ENCODE results near the gene CREB1.
"Not testable (repeated sequence)": the region's sequence is repeated elsewhere in the genome, so short reads cannot be mapped to it uniquely, and the experiment has no call there.

The CREB1 gene

DNA sequence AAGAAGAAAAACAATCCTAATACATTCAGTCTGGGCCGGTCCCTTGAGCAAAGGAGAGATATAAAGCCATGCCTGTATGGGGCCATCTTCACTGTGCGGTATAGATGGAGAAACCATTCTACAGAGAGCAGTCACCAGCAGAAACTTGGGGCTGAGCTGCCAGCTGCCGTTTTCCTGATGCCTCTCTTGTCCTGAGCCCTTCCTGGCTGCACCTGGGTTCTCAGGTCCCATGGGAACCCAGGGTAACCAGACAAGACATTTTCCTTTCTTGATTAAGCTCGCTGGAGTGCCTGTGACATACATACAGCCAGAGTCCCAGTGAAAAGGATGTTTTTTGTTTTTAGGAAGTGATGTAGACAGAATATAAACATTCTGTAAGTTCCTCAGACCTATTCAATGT is 100.7 kb downstream of the CREB1 start:
- no peaks in the 10 kb centered on the region for H3K36me3 ChIP-seq (ENCODE audit: control insufficient read depth, insufficient read depth, low read length)
- no peak overlapping the region for H3K27ac ChIP-seq (ENCODE audit: low read length)
- no peaks in the 10 kb centered on the region for H3K27me3 ChIP-seq (ENCODE audit: control insufficient read depth, insufficient read depth, low read length)
- no peak overlapping the region for H3K4me3 ChIP-seq (ENCODE audit: low read length)
- no CpG with 5 or more reads among the region's 4 CpGs for WGBS (ENCODE audit: insufficient coverage, insufficient read length)
- DNase-seq (ENCODE audit: low read depth, low spot score), result no peak
- H3K9me3 ChIP-seq (ENCODE audit: control insufficient read depth, insufficient read depth, low read length), result no peaks in the 10 kb centered on the region
- no peaks in the 10 kb centered on the region; the same call in 1 of the 2 replicates for H3K4me1 ChIP-seq (ENCODE audit: control insufficient read depth, insufficient read depth, low read length)

DNA sequence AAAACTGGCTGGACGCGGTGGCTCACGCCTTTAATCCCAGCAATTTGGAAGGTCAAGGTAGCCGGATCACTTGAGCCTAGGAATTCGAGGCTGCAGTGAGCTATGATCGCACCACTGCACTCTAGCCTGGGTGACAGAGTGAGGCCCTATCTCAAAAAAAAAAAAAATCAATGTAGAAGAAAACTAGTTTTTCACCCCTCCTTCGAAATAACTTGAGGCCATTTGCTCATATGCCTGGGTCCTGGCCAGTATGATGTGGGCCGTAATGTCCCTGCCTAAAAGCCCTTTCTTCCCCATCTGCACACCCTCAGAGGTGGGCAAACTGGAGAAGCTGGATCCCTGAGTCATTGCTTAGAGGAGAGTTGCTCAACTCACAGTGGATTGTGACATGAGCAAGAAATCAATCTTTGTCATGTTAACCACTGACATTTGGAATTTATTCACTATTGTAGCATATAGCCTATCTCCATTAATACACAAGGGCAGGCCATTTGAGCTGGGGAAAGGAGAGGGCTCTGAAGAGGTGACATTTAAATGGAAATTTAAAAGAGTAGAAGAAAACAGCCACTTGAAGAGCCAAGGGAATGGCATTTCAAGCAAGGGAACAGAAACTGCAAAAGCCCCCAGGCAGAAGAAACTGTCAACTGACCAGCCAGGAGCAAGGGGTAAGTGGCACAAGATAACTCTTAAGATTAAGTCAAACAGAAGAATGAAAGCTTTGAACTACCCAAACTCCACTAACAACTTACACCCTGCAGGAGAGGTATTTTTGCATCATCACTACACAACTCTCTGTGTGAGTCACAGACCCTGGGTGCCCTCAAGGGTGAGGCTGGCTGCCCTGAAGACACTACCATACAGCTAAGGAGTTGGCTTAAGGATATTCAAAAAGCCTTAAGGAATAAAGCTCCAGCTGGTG is 103.1 kb downstream of the CREB1 start:
- H3K4me1 ChIP-seq (ENCODE audit: control insufficient read depth, insufficient read depth, low read length), result no peaks in the 10 kb centered on the region; the same call in none of the 2 replicates
- H3K27me3 ChIP-seq (ENCODE audit: control insufficient read depth, insufficient read depth, low read length), result no peaks in the 10 kb centered on the region
- H3K4me3 ChIP-seq (ENCODE audit: low read length), result no peak overlapping the region
- no peaks in the 10 kb centered on the region; the same call in 1 of the 2 replicates for H3K9me3 ChIP-seq (ENCODE audit: control insufficient read depth, insufficient read depth, low read length)
- no CpG with 5 or more reads among the region's 8 CpGs for WGBS (ENCODE audit: insufficient coverage, insufficient read length)
- no peaks in the 10 kb centered on the region for H3K36me3 ChIP-seq (ENCODE audit: control insufficient read depth, insufficient read depth, low read length)
- no peak for DNase-seq (ENCODE audit: low read depth, low spot score)
- no peak overlapping the region for H3K27ac ChIP-seq (ENCODE audit: low read length)

DNA sequence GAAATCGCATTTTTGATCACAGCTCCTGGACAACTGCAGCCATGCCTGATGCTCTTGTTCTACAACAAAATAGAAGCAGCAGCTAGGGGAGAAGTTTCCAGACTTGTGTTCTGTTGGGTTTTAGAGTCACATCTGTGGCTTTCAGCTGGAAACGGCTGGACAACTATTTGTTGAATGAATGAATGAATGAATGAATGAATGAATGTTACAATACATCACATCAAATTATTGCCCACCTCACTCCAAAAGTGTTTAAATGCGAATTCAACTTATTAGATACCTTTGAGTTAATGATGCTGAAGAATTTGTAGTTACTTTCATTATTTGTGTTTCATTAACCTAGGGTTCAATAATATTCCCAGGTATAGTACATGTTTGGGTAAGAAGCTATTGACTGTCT is 103.9 kb downstream of the CREB1 start:
- Histone ChIP-seq H3K9me3 (ENCODE audit: control insufficient read depth, insufficient read depth, low read length) (no peaks in the 10 kb centered on the region; the same call in 1 of the 2 replicates), H3K27me3 (ENCODE audit: control insufficient read depth, insufficient read depth, low read length) (no peaks in the 10 kb centered on the region), H3K4me1 (ENCODE audit: control insufficient read depth, insufficient read depth, low read length) (no peaks in the 10 kb centered on the region; the same call in none of the 2 replicates), H3K4me3 (ENCODE audit: low read length) (no peak overlapping the region), H3K36me3 (ENCODE audit: control insufficient read depth, insufficient read depth, low read length) (no peaks in the 10 kb centered on the region), H3K27ac (ENCODE audit: low read length) (no peak overlapping the region)
- no CpG with 5 or more reads among the region's 3 CpGs for WGBS (ENCODE audit: insufficient coverage, insufficient read length)
- DNase-seq (ENCODE audit: low read depth, low spot score), result no peak

DNA sequence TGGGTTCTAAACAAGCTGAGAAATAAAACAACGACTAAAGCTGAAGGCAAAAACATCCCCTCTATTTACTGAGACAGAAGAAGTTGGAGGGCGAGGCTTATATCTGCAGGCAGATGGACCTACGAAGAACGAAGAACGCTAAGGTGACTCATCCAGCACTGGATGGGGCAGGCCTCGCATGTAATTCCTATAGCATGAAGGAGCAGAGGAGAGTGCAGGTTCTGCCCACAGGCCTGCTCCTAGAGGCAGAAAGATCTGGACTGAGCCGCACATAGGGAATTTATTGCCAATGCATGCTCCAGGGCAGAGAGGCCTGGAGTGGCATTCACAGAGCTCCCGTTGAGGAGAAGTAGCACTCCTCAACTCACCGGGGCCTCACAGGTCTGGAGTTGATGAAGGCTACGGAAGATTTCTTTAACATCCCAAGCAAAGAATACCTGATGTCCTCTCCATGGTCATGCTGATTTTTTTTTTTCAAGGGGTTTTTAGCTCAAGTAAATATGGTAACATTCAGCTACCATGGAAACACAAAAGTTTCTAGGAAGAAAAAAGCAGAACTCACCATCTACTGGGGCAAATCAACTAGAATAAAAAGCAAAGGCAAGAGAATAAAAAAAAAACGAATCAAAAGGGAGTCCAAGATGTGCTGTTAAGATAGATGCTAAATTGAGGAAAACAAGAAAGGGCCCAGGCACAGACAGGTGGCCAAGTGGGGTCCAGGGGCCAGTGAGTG is 105.9 kb downstream of the CREB1 start:
- DNase-seq (ENCODE audit: low read depth, low spot score), result no peak
- Histone ChIP-seq H3K36me3 (ENCODE audit: control insufficient read depth, insufficient read depth, low read length) (no peaks in the 10 kb centered on the region), H3K4me3 (ENCODE audit: low read length) (no peak overlapping the region), H3K9me3 (ENCODE audit: control insufficient read depth, insufficient read depth, low read length) (no peaks in the 10 kb centered on the region; the same call in 1 of the 2 replicates), H3K27me3 (ENCODE audit: control insufficient read depth, insufficient read depth, low read length) (no peaks in the 10 kb centered on the region), H3K27ac (ENCODE audit: low read length) (no peak overlapping the region), H3K4me1 (ENCODE audit: control insufficient read depth, insufficient read depth, low read length) (no peaks in the 10 kb centered on the region; the same call in none of the 2 replicates)
- WGBS (ENCODE audit: insufficient coverage, insufficient read length), result no CpG with 5 or more reads among the region's 11 CpGs

DNA sequence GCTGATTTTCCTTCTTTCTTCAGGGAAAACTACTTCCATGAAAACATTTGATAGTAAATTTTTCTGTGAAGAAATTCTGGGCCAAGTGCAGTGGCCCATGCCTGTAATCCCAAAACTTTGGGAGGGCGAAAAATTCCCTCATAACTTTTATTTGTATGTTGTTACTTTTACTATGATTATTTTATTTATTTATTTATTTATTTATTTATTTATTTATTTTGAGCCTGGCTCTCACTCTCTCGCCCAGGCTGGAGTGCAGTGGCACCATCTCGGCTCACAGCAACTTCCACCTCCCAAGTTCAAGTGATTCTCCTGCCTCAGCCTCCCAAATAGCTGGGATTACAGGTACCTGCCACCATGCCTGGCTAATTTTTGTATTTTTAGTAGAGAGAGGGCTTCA is 109.5 kb downstream of the CREB1 start:
- H3K4me3 ChIP-seq (ENCODE audit: low read length); H3K9me3 ChIP-seq (ENCODE audit: control insufficient read depth, insufficient read depth, low read length); H3K27ac ChIP-seq (ENCODE audit: low read length); DNase-seq (ENCODE audit: low read depth, low spot score); H3K27me3 ChIP-seq (ENCODE audit: control insufficient read depth, insufficient read depth, low read length); H3K4me1 ChIP-seq (ENCODE audit: control insufficient read depth, insufficient read depth, low read length); H3K36me3 ChIP-seq (ENCODE audit: control insufficient read depth, insufficient read depth, low read length): not testable (repeated sequence)
- no CpG with 5 or more reads among the region's 3 CpGs for WGBS (ENCODE audit: insufficient coverage, insufficient read length)

DNA sequence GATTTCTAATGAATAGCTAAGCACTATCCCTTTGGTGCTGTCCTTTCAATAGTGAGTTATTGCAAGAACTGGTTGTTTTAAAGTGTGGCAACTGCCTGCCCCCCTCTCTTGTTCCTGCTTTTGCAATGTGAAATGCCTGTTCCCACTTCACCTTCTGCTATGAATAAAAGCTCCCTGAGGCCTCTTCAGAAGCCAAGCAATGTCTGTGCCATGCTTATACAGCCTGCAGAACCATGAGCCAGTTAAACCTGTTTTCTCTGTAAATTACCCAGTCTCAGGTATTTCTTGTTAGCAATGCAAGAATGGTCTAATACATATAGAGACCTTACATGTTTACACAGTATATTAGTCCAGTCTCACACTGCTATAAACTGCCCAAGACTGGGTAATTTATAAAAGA is 110.4 kb downstream of the CREB1 start:
- Histone ChIP-seq H3K36me3 (ENCODE audit: control insufficient read depth, insufficient read depth, low read length) (no peaks in the 10 kb centered on the region), H3K27me3 (ENCODE audit: control insufficient read depth, insufficient read depth, low read length) (no peaks in the 10 kb centered on the region), H3K4me1 (ENCODE audit: control insufficient read depth, insufficient read depth, low read length) (no peaks in the 10 kb centered on the region; the same call in 1 of the 2 replicates), H3K4me3 (ENCODE audit: low read length) (no peak overlapping the region), H3K27ac (ENCODE audit: low read length) (no peak overlapping the region), H3K9me3 (ENCODE audit: control insufficient read depth, insufficient read depth, low read length) (no peaks in the 10 kb centered on the region; the same call in 1 of the 2 replicates)
- DNase-seq (ENCODE audit: low read depth, low spot score), result no peak

DNA sequence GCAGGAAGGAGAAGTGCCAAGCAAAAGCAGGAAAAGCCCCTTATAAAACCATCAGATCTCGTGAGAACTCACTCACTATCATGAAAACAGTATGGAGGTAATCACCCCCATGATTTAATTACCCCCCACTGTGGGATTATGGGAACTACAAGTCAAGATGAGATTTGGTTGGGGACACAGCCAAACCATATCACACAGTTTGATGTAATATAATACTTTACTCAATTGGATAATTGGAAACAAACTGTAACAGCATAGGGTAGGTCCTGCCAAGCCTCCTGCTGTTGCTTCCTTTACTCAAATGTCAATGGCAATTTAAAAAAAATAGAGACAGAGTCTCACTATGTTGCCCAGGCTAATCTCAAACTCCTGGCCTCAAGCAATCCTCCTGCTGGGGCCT is 110.9 kb downstream of the CREB1 start:
- no CpG with 5 or more reads among the region's 1 CpG for WGBS (ENCODE audit: insufficient coverage, insufficient read length)
- no peaks in the 10 kb centered on the region; the same call in 1 of the 2 replicates for H3K4me1 ChIP-seq (ENCODE audit: control insufficient read depth, insufficient read depth, low read length)
- no peaks in the 10 kb centered on the region for H3K36me3 ChIP-seq (ENCODE audit: control insufficient read depth, insufficient read depth, low read length)
- no peak overlapping the region for H3K27ac ChIP-seq (ENCODE audit: low read length)
- no peaks in the 10 kb centered on the region; the same call in 1 of the 2 replicates for H3K9me3 ChIP-seq (ENCODE audit: control insufficient read depth, insufficient read depth, low read length)
- no peak overlapping the region for H3K4me3 ChIP-seq (ENCODE audit: low read length)
- DNase-seq (ENCODE audit: low read depth, low spot score), result no peak
- no peaks in the 10 kb centered on the region for H3K27me3 ChIP-seq (ENCODE audit: control insufficient read depth, insufficient read depth, low read length)

DNA sequence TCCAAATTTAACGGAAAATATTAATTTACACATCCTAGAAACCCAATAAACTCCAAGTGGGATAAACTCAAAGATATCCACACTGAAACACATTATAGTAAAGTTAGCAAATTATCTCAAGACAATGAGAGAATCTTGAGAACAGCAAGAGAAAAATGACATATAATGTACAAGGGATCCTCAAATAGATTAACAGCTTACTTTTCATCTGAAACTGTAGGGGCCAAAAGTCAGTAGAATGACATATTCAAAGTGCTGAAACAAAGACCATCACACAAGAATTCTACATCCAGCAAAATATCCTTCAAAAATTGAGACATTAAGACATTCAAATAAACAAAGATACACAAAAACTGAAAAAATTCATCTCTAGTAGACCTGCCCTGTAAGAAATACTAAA is 114.1 kb downstream of the CREB1 start:
- no peaks in the 10 kb centered on the region for H3K36me3 ChIP-seq (ENCODE audit: control insufficient read depth, insufficient read depth, low read length)
- no peaks in the 10 kb centered on the region for H3K27me3 ChIP-seq (ENCODE audit: control insufficient read depth, insufficient read depth, low read length)
- DNase-seq (ENCODE audit: low read depth, low spot score), result no peak
- H3K27ac ChIP-seq (ENCODE audit: low read length), result no peak overlapping the region
- H3K4me3 ChIP-seq (ENCODE audit: low read length), result no peak overlapping the region
- no CpG with 5 or more reads among the region's 1 CpG for WGBS (ENCODE audit: insufficient coverage, insufficient read length)
- no peaks in the 10 kb centered on the region for H3K4me1 ChIP-seq (ENCODE audit: control insufficient read depth, insufficient read depth, low read length)
- no peaks in the 10 kb centered on the region for H3K9me3 ChIP-seq (ENCODE audit: control insufficient read depth, insufficient read depth, low read length)

DNA sequence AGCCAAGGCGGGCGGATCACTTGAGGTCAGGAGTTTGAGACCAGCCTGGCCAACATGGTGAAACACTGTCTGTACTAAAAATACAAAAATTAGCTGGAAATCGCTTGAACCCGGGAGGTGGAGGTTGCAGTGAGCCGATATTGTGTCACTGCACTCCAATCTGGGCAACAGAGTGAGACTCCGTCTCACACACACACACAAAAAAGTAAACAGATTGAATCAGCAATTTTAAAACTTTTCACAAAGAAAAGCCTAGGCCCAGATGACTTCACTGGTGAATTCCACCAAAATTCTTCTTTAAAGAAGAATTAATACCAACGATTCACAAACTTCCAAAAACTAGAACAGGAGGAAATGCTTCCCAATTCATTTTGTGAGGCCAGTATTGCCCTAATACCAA is 116.8 kb downstream of the CREB1 start:
- H3K4me1 ChIP-seq (ENCODE audit: control insufficient read depth, insufficient read depth, low read length); H3K27ac ChIP-seq (ENCODE audit: low read length); H3K36me3 ChIP-seq (ENCODE audit: control insufficient read depth, insufficient read depth, low read length); H3K4me3 ChIP-seq (ENCODE audit: low read length); H3K9me3 ChIP-seq (ENCODE audit: control insufficient read depth, insufficient read depth, low read length); DNase-seq (ENCODE audit: low read depth, low spot score); H3K27me3 ChIP-seq (ENCODE audit: control insufficient read depth, insufficient read depth, low read length): not testable (repeated sequence)
- no CpG with 5 or more reads among the region's 7 CpGs for WGBS (ENCODE audit: insufficient coverage, insufficient read length)

Measured in iPS DF 6.9 (cell line).